Activated CD4-positive, alpha-beta T cell treated with anti-CD3 and anti-CD28 coated beads, Interleukin-2, Interleukin-4, amounts not matched to agents 100 ng/mL and 50 ng/mL, durations not matched to agents 16 hours and 8 hours (primary cell): ENCODE measurements around the gene NCOA6.
A peak's percentile ranks its signal among the peaks of the same experiment; 100 is the strongest.
"Not testable (repeated sequence)": the region's sequence is repeated elsewhere in the genome, so short reads cannot be mapped to it uniquely, and the experiment has no call there.

ENCODE experiments used
- DNase-seq: peaks from one replicate; pipeline ENCODE4 v3.0.0-alpha.2; 2020; ENCODE audit warnings: low spot score

The NCOA6 gene

GRCh38 chr20:34717230-34718095 is 108.0 kb downstream of the NCOA6 start:
- no peak for DNase-seq

GRCh38 chr20:34716921-34717229 is 108.6 kb downstream of the NCOA6 start:
- no peak for DNase-seq

- no peak for DNase-seq
Observed at GRCh38 chr20:34715384-34715783, 110.1 kb downstream of the NCOA6 start.

- not testable (repeated sequence) for DNase-seq
Observed at GRCh38 chr20:34713944-34714515, 111.4 kb downstream of the NCOA6 start.

- DNase-seq, result peak; percentile 29
Observed at GRCh38 chr20:34713194-34713943, 112.1 kb downstream of the NCOA6 start.

- no peak for DNase-seq
Observed at GRCh38 chr20:34712525-34713192, 112.8 kb downstream of the NCOA6 start.

- DNase-seq, result no peak
Observed at GRCh38 chr20:34711813-34712430, 113.5 kb downstream of the NCOA6 start.

- no peak for DNase-seq
Observed at GRCh38 chr20:34710861-34711574, 114.4 kb downstream of the NCOA6 start.

GRCh38 chr20:34710568-34710839 is 114.9 kb downstream of the NCOA6 start:
- DNase-seq, result no peak

GRCh38 chr20:34709831-34710567 is 115.5 kb downstream of the NCOA6 start:
- peak; percentile 28 for DNase-seq

GRCh38 chr20:34709044-34709830 is 116.2 kb downstream of the NCOA6 start:
- peak; percentile 72 for DNase-seq

- peak; percentile 53 for DNase-seq
Observed at GRCh38 chr20:34708621-34709043, 116.8 kb downstream of the NCOA6 start.

GRCh38 chr20:34706912-34707784 is 118.3 kb downstream of the NCOA6 start:
- no peak for DNase-seq

GRCh38 chr20:34706302-34706875 is 119.1 kb downstream of the NCOA6 start:
- DNase-seq, result no peak

GRCh38 chr20:34705397-34706301 is 119.8 kb downstream of the NCOA6 start:
- no peak for DNase-seq

- no peak for DNase-seq
Observed at GRCh38 chr20:34705008-34705396, 120.4 kb downstream of the NCOA6 start.

- DNase-seq, result peak; percentile 84
Observed at GRCh38 chr20:34704177-34705007, 121.1 kb downstream of the NCOA6 start, which contains the start of gene TP53INP2. TSS of gene TP53INP2 (plus strand) at chr20:34704344. CDS start at chr20:34708740, 4,396 bp downstream.
